Mesodermal cell (in vitro differentiated cells): ENCODE results near the gene URB1.
"Not testable (repeated sequence)": the region's sequence is repeated elsewhere in the genome, so short reads cannot be mapped to it uniquely, and the experiment has no call there.

Experiments
- H3K27ac ChIP-seq: 2 replicates; pipeline ENCODE4 v1.7.0; 2013; ENCODE audit warnings: mild to moderate bottlenecking, low read depth, low read length, moderate library complexity; ENCODE audit not compliant: severe bottlenecking
- H3K36me3 ChIP-seq: 2 replicates; pipeline ENCODE4 v1.7.1; 2013; ENCODE audit warnings: mild to moderate bottlenecking, low read length, moderate library complexity; ENCODE audit not compliant: control insufficient read depth, insufficient read depth
- H3K4me1 ChIP-seq: one replicate; pipeline ENCODE4 v1.7.1; 2013; ENCODE audit warnings: mild to moderate bottlenecking, low read length; ENCODE audit not compliant: insufficient read depth, control insufficient read depth, poor library complexity, severe bottlenecking
- H3K4me3 ChIP-seq: 2 replicates; pipeline ENCODE4 v1.7.0; 2013; ENCODE audit warnings: low read length, control low read depth, mild to moderate bottlenecking; ENCODE audit not compliant: insufficient read depth, poor library complexity, severe bottlenecking; ENCODE audit errors: extremely low read depth
- H3K9me3 ChIP-seq: 2 replicates; pipeline ENCODE4 v1.7.1; 2013; ENCODE audit warnings: mild to moderate bottlenecking, low read length, moderate library complexity; ENCODE audit not compliant: control insufficient read depth
- WGBS, 2 experiments: methylation state at CpG; one replicate each; pipeline ENCODE4 v1.1.5; 2013; ENCODE audit warnings: missing lambda C conversion rate in 2 of 2; ENCODE audit not compliant: insufficient coverage in 2 of 2; 5-methylcytosine and 5-hydroxymethylcytosine counted together

URB1 gene

DNA sequence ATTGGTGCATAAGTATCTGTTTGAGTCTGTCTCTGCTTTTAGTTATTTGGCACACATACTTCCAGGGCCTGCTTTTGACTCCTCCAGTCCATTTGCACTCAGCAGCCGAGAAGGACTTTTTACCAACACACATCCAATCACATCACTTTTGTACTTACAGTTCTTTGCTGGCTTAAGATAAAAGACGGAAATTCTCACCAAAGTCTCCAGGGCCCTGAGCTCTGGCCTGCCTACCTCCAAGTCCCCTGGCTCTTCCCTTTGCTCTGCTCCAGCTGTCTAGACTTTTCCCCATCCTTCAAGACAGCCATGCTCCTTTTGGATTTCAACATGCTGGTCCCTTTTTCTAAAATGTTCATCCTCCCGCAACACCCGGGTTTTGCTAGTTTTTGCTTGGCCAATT, 17.5 kb upstream of the URB1 start:
- WGBS, 2 experiments = 87 to 90% methylated on average over 4 of the region's 4 CpGs
- Histone ChIP-seq H3K27ac (no peak overlapping the region), H3K4me1 (peaks cover 7% of the 10 kb centered on the region), H3K9me3 (no peaks in the 10 kb centered on the region), H3K4me3 (no peak overlapping the region), H3K36me3 (no peaks in the 10 kb centered on the region)

- Histone ChIP-seq H3K4me1 (no peaks in the 10 kb centered on the region), H3K27ac (no peak overlapping the region), H3K9me3 (no peaks in the 10 kb centered on the region), H3K4me3 (no peak overlapping the region), H3K36me3 (no peaks in the 10 kb centered on the region)
- 80 to 92% methylated on average over 5 of the region's 6 CpGs for WGBS, 2 experiments
Measured at GRCh38 chr21:32406405-32406804, 13.6 kb upstream of the URB1 start.

GRCh38 chr21:32403201-32403777, 10.5 kb upstream of the URB1 start:
- 0 to 62% methylated on average over 1 to 2 of the region's 5 CpGs for WGBS, 2 experiments
- no peaks in the 10 kb centered on the region for H3K36me3 ChIP-seq
- no peak overlapping the region for H3K4me3 ChIP-seq
- H3K27ac ChIP-seq = no peak overlapping the region
- no peaks in the 10 kb centered on the region for H3K4me1 ChIP-seq
- H3K9me3 ChIP-seq = no peaks in the 10 kb centered on the region

GRCh38 chr21:32393677-32394001, 827 bp upstream of the URB1 start:
- Histone ChIP-seq H3K36me3 (peaks cover 11% of the 10 kb centered on the region), H3K4me3 (peak overlapping the region; percentile 96), H3K4me1 (peaks cover 8% of the 10 kb centered on the region), H3K27ac (no peak overlapping the region), H3K9me3 (peaks cover 7% of the 10 kb centered on the region)
- WGBS, 2 experiments = 77 to 97% methylated on average over 5 to 9 of the region's 9 CpGs

DNA sequence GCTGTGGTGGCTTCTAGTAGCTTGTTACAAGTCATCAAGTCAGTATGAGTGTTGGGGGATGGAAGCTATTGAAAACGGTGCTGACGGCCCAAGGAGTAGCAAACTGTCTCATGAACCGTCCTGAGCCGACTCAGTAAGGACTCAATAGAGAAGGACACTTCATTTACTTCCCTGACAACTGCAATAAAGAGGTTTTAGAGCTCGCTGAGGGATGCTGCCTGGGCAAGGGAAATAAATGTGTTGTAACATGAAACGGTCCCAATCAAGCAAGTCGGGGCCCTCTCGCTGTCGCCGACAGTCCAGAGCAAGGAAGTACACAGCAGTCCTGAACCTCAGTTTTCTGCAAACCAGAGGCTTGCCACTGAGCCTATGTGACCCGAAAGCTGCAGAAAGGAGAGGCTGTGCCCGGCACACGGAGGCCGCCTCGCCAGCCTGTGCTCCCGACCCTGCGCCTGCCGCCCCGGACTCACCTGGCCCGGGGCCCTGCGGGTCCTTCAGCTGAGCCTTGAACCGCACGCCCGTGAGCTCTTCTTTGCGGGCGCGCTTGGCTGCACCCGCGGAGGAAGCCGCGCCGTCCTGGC, 423 bp downstream of the URB1 start:
- H3K27ac ChIP-seq = no peak overlapping the region
- H3K36me3 ChIP-seq = peaks cover 19% of the 10 kb centered on the region
- H3K9me3 ChIP-seq = peaks cover 7% of the 10 kb centered on the region
- H3K4me3 ChIP-seq = peak overlapping the region; percentile 96
- H3K4me1 ChIP-seq = peaks cover 8% of the 10 kb centered on the region
- WGBS, 2 experiments = 1% methylated on average over 27 to 30 of the region's 32 CpGs

DNA sequence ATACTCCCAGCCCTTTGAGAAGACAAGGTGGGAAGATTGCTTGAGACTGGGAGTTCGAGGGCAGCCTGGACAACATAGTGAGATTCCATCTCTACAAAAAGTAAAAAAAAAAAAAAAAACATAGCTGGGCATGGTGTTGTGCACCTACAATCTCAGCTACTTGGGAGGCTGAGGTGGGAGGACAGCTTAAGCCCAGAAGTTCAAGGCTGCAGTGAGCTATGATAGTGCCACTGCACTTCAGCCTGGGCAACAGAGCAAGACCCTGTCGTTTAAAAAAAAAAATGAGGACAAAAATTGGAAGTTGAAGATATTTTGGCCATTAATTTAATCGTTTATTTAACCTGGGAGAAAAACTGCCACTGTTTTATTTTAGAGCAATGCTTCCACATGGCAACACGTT, 1.1 kb downstream of the URB1 start:
- peaks cover 7% of the 10 kb centered on the region for H3K9me3 ChIP-seq
- 56 to 68% methylated on average over 2 to 3 of the region's 4 CpGs for WGBS, 2 experiments
- peaks cover 8% of the 10 kb centered on the region for H3K4me1 ChIP-seq
- H3K27ac ChIP-seq = no peak overlapping the region
- peak overlapping the region; percentile 96 for H3K4me3 ChIP-seq
- peaks cover 24% of the 10 kb centered on the region for H3K36me3 ChIP-seq

- peaks cover 26% of the 10 kb centered on the region for H3K36me3 ChIP-seq
- not testable (repeated sequence) for H3K9me3 ChIP-seq, H3K27ac ChIP-seq, H3K4me3 ChIP-seq, H3K4me1 ChIP-seq
- WGBS, 2 experiments = 100% methylated on average over 3 of the region's 11 CpGs
Measured at GRCh38 chr21:32390537-32391224, 2.1 kb downstream of the URB1 start.

GRCh38 chr21:32389337-32390015, 3.3 kb downstream of the URB1 start:
- Histone ChIP-seq H3K9me3 (peaks cover 7% of the 10 kb centered on the region), H3K27ac (no peak overlapping the region), H3K4me1 (peaks cover 8% of the 10 kb centered on the region), H3K4me3 (no peak overlapping the region), H3K36me3 (peaks cover 33% of the 10 kb centered on the region)
- 87 to 96% methylated on average over 5 of the region's 5 CpGs for WGBS, 2 experiments

GRCh38 chr21:32388306-32388705, 4.5 kb downstream of the URB1 start:
- Histone ChIP-seq H3K9me3 (peaks cover 2% of the 10 kb centered on the region), H3K27ac (no peak overlapping the region), H3K4me1 (peaks cover 8% of the 10 kb centered on the region), H3K4me3 (no peak overlapping the region), H3K36me3 (peaks cover 44% of the 10 kb centered on the region)
- 90 to 91% methylated on average over 4 to 8 of the region's 9 CpGs for WGBS, 2 experiments

- Histone ChIP-seq H3K4me1 (peaks cover 8% of the 10 kb centered on the region), H3K27ac (no peak overlapping the region), H3K4me3 (no peak overlapping the region), H3K9me3 (no peaks in the 10 kb centered on the region), H3K36me3 (peaks cover 55% of the 10 kb centered on the region)
- 96 to 100% methylated on average over 3 to 8 of the region's 8 CpGs for WGBS, 2 experiments
Measured at GRCh38 chr21:32387151-32387550, 5.7 kb downstream of the URB1 start.
